K562 (cell line): ENCODE data around the gene OR2W1. TPM values are rescaled to one million over a fixed set of nuclear protein-coding genes. Genes with fewer than 3 reads are reported as not detected.
A peak's percentile ranks its signal among the peaks of the same experiment; 100 is the strongest.

Source experiments
- CHD7 ChIP-seq: fragments of 200-600 bp; sonication (generic); IDR thresholded peaks from one replicate; pipeline ENCODE4 v1.6.1; 2012; ENCODE audit warnings: mild to moderate bottlenecking, low read depth, low read length, inconsistent platforms
- DPF2 ChIP-seq: fragments of 450-650 bp; IDR thresholded peaks from 2 replicates; pipeline ENCODE4 v1.6.1; 2016
- FOXJ2 ChIP-seq: fragments of 200-800 bp; sonication (Bioruptor generic); IDR thresholded peaks from 2 replicates; pipeline ENCODE4 v1.6.1; 2016; ENCODE audit warnings: missing genetic modification characterization, missing compliant biosample characterization
- GTF2B ChIP-seq: IDR thresholded peaks from 2 replicates; pipeline ENCODE4 v1.6.1; 2011; ENCODE audit not compliant: insufficient read length; ENCODE audit errors: extremely low read depth
- KHSRP ChIP-seq: fragments of 450-650 bp; IDR thresholded peaks from 2 replicates; pipeline ENCODE4 v1.6.1; 2017
- NBN ChIP-seq: fragments of 450-650 bp; IDR thresholded peaks from 2 replicates; pipeline ENCODE4 v1.6.1; 2016; ENCODE audit warnings: low read depth, mild to moderate bottlenecking
- PRDM10 ChIP-seq: fragments of 450-650 bp; IDR thresholded peaks from 2 replicates; pipeline ENCODE4 v1.6.1; 2018; ENCODE audit not compliant: partially characterized antibody
- RBM22 ChIP-seq: fragments of 200-400 bp; formaldehyde crosslinking; IDR thresholded peaks from 2 replicates; pipeline ENCODE4 v1.6.1; 2018; ENCODE audit warnings: low read length, low read depth; ENCODE audit not compliant: poor library complexity, severe bottlenecking
- SUPT5H ChIP-seq: fragments of 450-650 bp; IDR thresholded peaks from 2 replicates; pipeline ENCODE4 v1.6.1; 2016
- TARDBP ChIP-seq: fragments of 450-650 bp; IDR thresholded peaks from 2 replicates; pipeline ENCODE4 v1.6.1; 2016
- THRAP3 ChIP-seq: fragments of 450-650 bp; IDR thresholded peaks from 2 replicates; pipeline ENCODE4 v1.6.1; 2016; ENCODE audit warnings: mild to moderate bottlenecking, inconsistent platforms, borderline replicate concordance
- ZNF75A ChIP-seq: fragments of 450-650 bp; formaldehyde crosslinking; IDR thresholded peaks from 2 replicates; pipeline ENCODE4 v1.4.0; 2020; ENCODE audit warnings: mild to moderate bottlenecking
- polyA plus RNA-seq, 8 experiments: library from polyadenylated mRNA; depleted of rRNA in 4 of 8; stranded (reverse) in 5 of 8; unstranded in 3 of 8; fragments of >200 nt; fragmentation: Nextera tagmentation in 2 of 8; fragmentation: Illumina TruSeq in 1 of 8; extraction: Ambion mirVana in 2 of 8; extraction: Trizol in 1 of 8; gene quantifications; 2 replicates each; pipeline versions ENCODE4 v1.2.1 to v1.2.3, GENCODE V29; 2011 to 2014; ENCODE audit warnings: inconsistent platforms in 1 of 8, missing spikeins in 1 of 8
- total RNA-seq, 7 experiments: library from RNA; depleted of rRNA in 6 of 7; stranded (reverse); fragments of >200 nt in 6 of 7; fragmentation: Illumina TruSeq in 2 of 7; extraction: Trizol in 2 of 7; gene quantifications; 2 replicates each; pipeline versions ENCODE4 v1.2.1 to v1.2.3, GENCODE V29; 2011 to 2021; ENCODE audit warnings: low replicate concordance in 1 of 7

OR2W1 gene
- total and polyA plus RNA-seq, 9 of the 15 experiments (the other 6 are each of a cell fraction or from before 2014, with no cell fraction given): not detected

GRCh38 chr6:29005183-29005885 lies 39.6 kb downstream of the OR2W1 start, which contains the start of gene ZNF311 (continued):
- TF ChIP-seq CHD7 (no peak), KHSRP (no peak), FOXJ2 (tag) (no peak), NBN (peak; percentile 64; the same call in 1 of the 2 replicates), SUPT5H (peak; percentile 95), TARDBP (0 out of 2 replicates have a peak, but pooled peaks have one; percentile 65), ZNF75A (CRISPR knock-in tag) (no peak), RBM22 (no peak), PRDM10 (peak; percentile 22), THRAP3 (no peak), GTF2B (peak; percentile 62), DPF2 (no peak)
